K562 (cell line): ENCODE data around the gene SDC3. TPM values are rescaled to one million over a fixed set of nuclear protein-coding genes. Genes with fewer than 3 reads are reported as not detected.

Experiments used
- ATAC-seq: fragments of 200-7000 bp; cut with Tn5 transposase; 3 replicates; pipeline ENCODE4 v1.9.1; 2020; ENCODE audit warnings: moderate library complexity
- BruUV-seq: library from RNA; stranded (reverse); fragments of 400-500 nt; replicated peaks from 2 replicates; lab custom pipeline; 2021; lab: Mats Ljungman, UMichigan
- CTCF ChIA-PET: fragments of 300-600 bp; formaldehyde crosslinking; extraction: SDS; loops from one replicate; lab custom pipeline; 2021; ENCODE audit warnings: low intra/inter-chr PET ratio; lab: Yijun Ruan, JAX
- POLR2A ChIA-PET: fragments of 300-600, 350-650 bp; sonication (Branson Sonifier 250); formaldehyde crosslinking; extraction: SDS; loops from one replicate; lab custom pipeline; 2021; ENCODE audit warnings: antibody characterized with exemption, inconsistent platforms; lab: Yijun Ruan, JAX
- DNase-seq, 4 experiments: peaks; one replicate each; pipeline versions ENCODE4 v3.0.0 to v3.0.0-alpha.2; 2011 to 2018; ENCODE audit warnings: low spot score in 3 of 4, mixed read lengths in 3 of 4; ENCODE audit errors: extremely low read depth in 1 of 4
- FAIRE-seq: peaks from 2 replicates; lab custom pipeline; 2011; peaks lifted over from hg19 to GRCh38; lab: Jason Lieb, UNC
- H2AFZ ChIP-seq: 2 replicates; pipeline ENCODE4 v1.6.0; 2011; ENCODE audit warnings: low read depth, low read length, control low read depth, inconsistent platforms
- H3K27ac ChIP-seq: fragments of 200-600 bp; 3 replicates; pipeline ENCODE4 v1.8.0; 2011; ENCODE audit warnings: low read depth, mild to moderate bottlenecking, control low read depth, inconsistent platforms, low read length, moderate library complexity, mixed read lengths; ENCODE audit errors: extremely low read depth
- H3K27me3 ChIP-seq, 2 experiments: fragments of 300-600 bp in 1 of 2; 2 replicates in 1 of 2; 3 replicates in 1 of 2; pipeline versions ENCODE4 v1.6.0 to v1.8.0; 2011; ENCODE audit warnings: inconsistent platforms in 2 of 2, low read length in 2 of 2, mild to moderate bottlenecking in 1 of 2, mixed read lengths in 1 of 2, moderate library complexity in 1 of 2; ENCODE audit not compliant: control insufficient read depth in 2 of 2, insufficient read depth in 2 of 2
- H3K36me3 ChIP-seq: fragments of 300-600 bp; 3 replicates; pipeline ENCODE4 v1.8.0; 2011; ENCODE audit warnings: mild to moderate bottlenecking, low read length, inconsistent platforms; ENCODE audit not compliant: control insufficient read depth, insufficient read depth
- H3K4me1 ChIP-seq, 2 experiments: fragments of 200-600 bp in 1 of 2; replicated peaks in 1 of 2; 2 replicates in 1 of 2; 3 replicates in 1 of 2; pipeline versions ENCODE4 v1.5.1 to v1.8.0; 2011; ENCODE audit warnings: inconsistent platforms in 2 of 2, low read length in 2 of 2, mild to moderate bottlenecking in 1 of 2, mixed read lengths in 1 of 2, moderate library complexity in 1 of 2; ENCODE audit not compliant: control insufficient read depth in 2 of 2, insufficient read depth in 2 of 2
- H3K4me2 ChIP-seq: 2 replicates; pipeline ENCODE4 v1.6.1; 2011; ENCODE audit warnings: low read length, control low read depth, inconsistent platforms, mixed read lengths; ENCODE audit not compliant: insufficient read depth
- H3K4me3 ChIP-seq: fragments of 200-600 bp; sonication (generic), shearing (Covaris generic); 2 replicates; pipeline ENCODE4 v1.5.1; 2016; ENCODE audit warnings: control low read depth, inconsistent platforms
- H3K79me2 ChIP-seq: fragments of 200-600 bp; 3 replicates; pipeline ENCODE4 v1.8.0; 2011; ENCODE audit warnings: low read length, inconsistent platforms; ENCODE audit not compliant: control insufficient read depth, insufficient read depth
- H3K9ac ChIP-seq, 2 experiments: 2 replicates each; pipeline versions ENCODE4 v1.6.0 to v1.6.1; 2011; ENCODE audit warnings: low read depth in 2 of 2, low read length in 2 of 2, control low read depth in 1 of 2, inconsistent platforms in 1 of 2, mild to moderate bottlenecking in 1 of 2, mixed read lengths in 1 of 2; ENCODE audit not compliant: insufficient read depth in 1 of 2
- H3K9me1 ChIP-seq: one replicate; pipeline ENCODE4 v1.6.0; 2011; ENCODE audit warnings: inconsistent platforms, mild to moderate bottlenecking, low read length, moderate library complexity; ENCODE audit not compliant: control insufficient read depth, insufficient read depth
- H3K9me3 ChIP-seq: replicated peaks from 2 replicates; pipeline ENCODE4 v1.5.1; 2011; ENCODE audit warnings: low read depth, low read length, inconsistent platforms; ENCODE audit not compliant: control insufficient read depth, insufficient read depth
- H4K20me1 ChIP-seq: replicated peaks from 2 replicates; pipeline ENCODE4 v1.6.1; 2011; ENCODE audit warnings: low read length, inconsistent platforms, mixed read lengths; ENCODE audit not compliant: control insufficient read depth, insufficient read depth
- BCOR ChIP-seq: fragments of 450-650 bp; IDR thresholded peaks from 2 replicates; pipeline ENCODE4 v1.6.1; 2016
- CREM ChIP-seq: IDR thresholded peaks from 2 replicates; pipeline ENCODE4 v1.6.1; 2014; ENCODE audit warnings: antibody characterized with exemption, low read depth
- ESRRA ChIP-seq: fragments of 450-650 bp; IDR thresholded peaks from 2 replicates; pipeline ENCODE4 v1.6.1; 2014; ENCODE audit warnings: low read depth, mild to moderate bottlenecking, moderate library complexity, borderline replicate concordance
- HDAC2 ChIP-seq: fragments of 450-650 bp; IDR thresholded peaks from 2 replicates; pipeline ENCODE4 v1.6.1; 2016; ENCODE audit warnings: mild to moderate bottlenecking
- KDM1A ChIP-seq, 2 experiments: fragments of 450-650 bp; IDR thresholded peaks; 2 replicates each; pipeline ENCODE4 v1.6.1; 2016; ENCODE audit warnings: mild to moderate bottlenecking in 2 of 2
- MAX ChIP-seq: sonication (generic); formaldehyde crosslinking; IDR thresholded peaks from 2 replicates; pipeline ENCODE4 v1.9.0; 2022; ENCODE audit warnings: mild to moderate bottlenecking, missing genetic modification reagents
- MED1 ChIP-seq: sonication (generic); formaldehyde crosslinking; IDR thresholded peaks from 2 replicates; pipeline ENCODE4 v1.8.1; 2023; ENCODE audit warnings: missing genetic modification reagents, borderline replicate concordance
- MIER1 ChIP-seq: fragments of 450-650 bp; IDR thresholded peaks from 2 replicates; pipeline ENCODE4 v1.6.1; 2016; ENCODE audit warnings: antibody characterized with exemption, mild to moderate bottlenecking, low read depth
- POLR2G ChIP-seq: fragments of 200-400 bp; formaldehyde crosslinking; IDR thresholded peaks from 2 replicates; pipeline ENCODE4 v1.6.1; 2017; ENCODE audit warnings: low read depth, mild to moderate bottlenecking, antibody characterized with exemption, low read length, moderate library complexity
- RBM25 ChIP-seq: fragments of 200-400 bp; formaldehyde crosslinking; IDR thresholded peaks from 2 replicates; pipeline ENCODE4 v1.6.1; 2018; ENCODE audit warnings: low read length, low read depth, moderate library complexity; ENCODE audit not compliant: severe bottlenecking
- ZHX1 ChIP-seq: fragments of 150-350 bp; conservative IDR thresholded peaks from 2 replicates; pipeline ENCODE4 v1.6.1; 2014; ENCODE audit warnings: low read length
- ZNF717 ChIP-seq: fragments of 250-450 bp; sonication (Bioruptor Pico); IDR thresholded peaks from 2 replicates; pipeline ENCODE4 v1.5.0; 2021
- WGBS: fragments of 100-300 bp; shearing (Covaris generic); methylation state at CpG from one replicate; pipeline ENCODE4 v1.1.6; 2016; ENCODE audit warnings: low coverage, mixed read lengths; ENCODE audit not compliant: insufficient coverage; ENCODE audit errors: missing lambda C conversion rate; 5-methylcytosine and 5-hydroxymethylcytosine counted together
- in situ Hi-C: fragments of 300-500 bp; cut with MboI; formaldehyde crosslinking; loops from 4 replicates; pipeline ENCODE4 v1.15.0; 2018; ENCODE audit warnings: inconsistent platforms, mixed read lengths
- intact Hi-C: fragments of 100-400 bp; cut with micrococcal nuclease; formaldehyde crosslinking; loops from 2 replicates; pipeline ENCODE4 v1.14.2; 2022
- polyA plus RNA-seq, 8 experiments: library from polyadenylated mRNA; depleted of rRNA in 4 of 8; stranded (reverse) in 5 of 8; unstranded in 3 of 8; fragments of >200 nt; fragmentation: Nextera tagmentation in 2 of 8; fragmentation: Illumina TruSeq in 1 of 8; extraction: Ambion mirVana in 2 of 8; extraction: Trizol in 1 of 8; gene quantifications; 2 replicates each; pipeline versions ENCODE4 v1.2.1 to v1.2.3, GENCODE V29; 2011 to 2014; ENCODE audit warnings: inconsistent platforms in 1 of 8, missing spikeins in 1 of 8
- total RNA-seq, 7 experiments: library from RNA; depleted of rRNA in 6 of 7; stranded (reverse); fragments of >200 nt in 6 of 7; fragmentation: Illumina TruSeq in 2 of 7; extraction: Trizol in 2 of 7; gene quantifications; 2 replicates each; pipeline versions ENCODE4 v1.2.1 to v1.2.3, GENCODE V29; 2011 to 2021; ENCODE audit warnings: low replicate concordance in 1 of 7

Gene SDC3
- total and polyA plus RNA-seq, 9 of the 15 experiments (the other 6 are each of a cell fraction or from before 2014, with no cell fraction given): 0.38 to 44.1 (median 12.1) TPM

- H3K9ac ChIP-seq: peak overlapping the region in 1 of 2 experiments; percentile 76; a peak in 2 of 4 replicates
Observed at GRCh38 chr1:30870035-30870434, 38.5 kb downstream of the SDC3 start.

GRCh38 chr1:30868833-30869435, 39.6 kb downstream of the SDC3 start:
- ATAC-seq (no peak), FAIRE-seq (no peak), DNase-seq (no peak)
- Histone ChIP-seq H3K4me2 (no peak overlapping the region), H3K27me3 (no peaks in the 10 kb centered on the region), H3K36me3 (peaks cover 12% of the 10 kb centered on the region; the same call in 1 of the 3 replicates), H3K4me3 (no peak overlapping the region), H3K4me1 (peaks cover 27 to 31% of the 10 kb centered on the region in 2 experiments), H4K20me1 (no peaks in the 10 kb centered on the region), H3K27ac (no peak overlapping the region), H2AFZ (no peak overlapping the region), H3K9me1 (peaks cover 7% of the 10 kb centered on the region), H3K9ac (no peak overlapping the region), H3K9me3 (no peaks in the 10 kb centered on the region), H3K79me2 (no peaks in the 10 kb centered on the region)
- CTCF ChIA-PET: no interaction called here
- intact Hi-C loops (no loop called here), in situ Hi-C loops (no loop called here)
- TF ChIP-seq ESRRA (peak; percentile 91), CREM (no peak), RBM25 (peak; percentile 84), MIER1 (no peak), MED1 (CRISPR knock-in tag) (no peak), ZHX1 (no peak), KDM1A (IDR thresholded peaks at IDR 0.05) (peak in 1 of 2 experiments; percentile 50; a peak in 1 of 4 replicates), POLR2G (0 out of 2 replicates have a peak, but pooled peaks have one; percentile 28), HDAC2 (0 out of 2 replicates have a peak, but pooled peaks have one; percentile 21), BCOR (peak; percentile 74; the same call in 1 of the 2 replicates), ZNF717 (CRISPR knock-in tag) (0 out of 2 replicates have a peak, but pooled peaks have one; percentile 41)
- BruUV-seq: no TSS peak
- POLR2A ChIA-PET: interaction anchor here (0.8 to 1.2 kb wide), 2 partner anchors 14 to 21 kb away, joined by 4 read pairs; no protein-coding TSS in a partner anchor
- WGBS: 70% methylated on average over 13 of the region's 13 CpGs

More at GRCh38 chr1:30870035-30870434, 38.5 kb downstream of the SDC3 start:
- Histone ChIP-seq H3K4me1 (peaks cover 30 to 39% of the 10 kb centered on the region in 2 experiments), H4K20me1 (no peaks in the 10 kb centered on the region), H2AFZ (no peak overlapping the region), H3K9me1 (peaks cover 7% of the 10 kb centered on the region), H3K27me3 (no peaks in the 10 kb centered on the region), H3K79me2 (no peaks in the 10 kb centered on the region), H3K27ac (no peak overlapping the region), H3K4me2 (no peak overlapping the region), H3K9me3 (no peaks in the 10 kb centered on the region), H3K4me3 (no peak overlapping the region), H3K36me3 (peaks cover 21% of the 10 kb centered on the region; the same call in 1 of the 3 replicates)
- in situ Hi-C loops (no loop called here), intact Hi-C loops (no loop called here)
- peak; percentile 61; the same call in 1 of the 2 replicates for TF ChIP-seq POLR2G
- TF ChIP-seq MAX (CRISPR knock-in tag): no peak
- no peak for ATAC-seq
- POLR2A ChIA-PET: interaction anchor here (0.6 to 0.7 kb wide), 2 partner anchors 16 to 108 kb away, joined by 3 to 4 read pairs; no protein-coding TSS in a partner anchor
- DNase-seq: no peak
- 35% methylated on average over 3 of the region's 3 CpGs for WGBS
- no TSS peak for BruUV-seq
- no peak for FAIRE-seq
- CTCF ChIA-PET: no interaction called here
